HG02884 (cell line): ENCODE measurements around the gene HOXD11.
A peak's percentile ranks its signal among the peaks of the same experiment; 100 is the strongest.

Experiments used
- ATAC-seq: cut with Tn5 transposase; IDR thresholded peaks from one replicate; pipeline ENCODE4 v1.9.1; 2021; ENCODE audit warnings: mild to moderate bottlenecking, moderate library complexity; ENCODE audit not compliant: unreplicated experiment

HOXD11 gene

DNA sequence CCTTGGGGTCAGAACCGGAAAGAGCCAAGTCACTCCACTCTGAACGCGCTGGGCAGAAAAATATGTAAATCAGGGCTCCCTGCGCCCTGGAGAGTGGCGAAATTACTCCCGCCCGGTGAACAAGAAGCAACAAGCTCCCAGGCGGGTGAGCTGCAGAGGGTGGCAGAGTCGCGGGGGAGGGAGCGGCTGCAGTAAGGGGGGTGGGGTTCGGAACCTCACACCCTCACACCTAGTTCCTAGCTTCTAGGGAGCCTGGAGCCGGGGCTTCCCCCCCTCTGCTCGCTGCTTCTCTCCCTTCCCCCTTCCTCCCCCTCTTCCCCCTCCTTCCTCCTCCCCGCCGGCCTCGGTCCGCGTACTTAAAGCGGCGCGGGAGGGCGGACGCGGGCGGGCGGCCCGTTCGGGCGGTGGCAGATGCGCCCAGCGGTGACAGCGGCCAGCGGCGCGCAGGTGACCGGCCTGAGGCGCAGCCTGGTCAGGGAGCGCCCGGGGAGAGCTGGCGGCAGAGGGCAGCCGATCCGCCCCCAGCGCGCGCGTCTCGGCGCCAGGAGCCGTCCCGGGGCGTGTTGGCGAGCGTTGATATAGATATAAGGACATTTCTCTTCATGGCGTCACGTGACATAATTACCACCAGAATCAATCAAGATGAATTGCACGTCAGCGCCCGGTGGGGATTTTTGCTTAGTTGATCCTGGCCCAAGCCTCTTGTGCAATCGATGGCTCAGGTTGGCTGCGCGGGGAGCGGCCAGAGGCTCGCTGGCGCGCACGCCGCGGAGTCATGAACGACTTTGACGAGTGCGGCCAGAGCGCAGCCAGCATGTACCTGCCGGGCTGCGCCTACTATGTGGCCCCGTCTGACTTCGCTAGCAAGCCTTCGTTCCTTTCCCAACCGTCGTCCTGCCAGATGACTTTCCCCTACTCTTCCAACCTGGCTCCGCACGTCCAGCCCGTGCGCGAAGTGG, at the start of gene HOXD11:
Gene HOXD11, plus strand, starts transcription at position 700 of the 959 bp plus-strand sequence. Its CDS starts 76 bp downstream, at position 776.
- no peak for ATAC-seq

DNA sequence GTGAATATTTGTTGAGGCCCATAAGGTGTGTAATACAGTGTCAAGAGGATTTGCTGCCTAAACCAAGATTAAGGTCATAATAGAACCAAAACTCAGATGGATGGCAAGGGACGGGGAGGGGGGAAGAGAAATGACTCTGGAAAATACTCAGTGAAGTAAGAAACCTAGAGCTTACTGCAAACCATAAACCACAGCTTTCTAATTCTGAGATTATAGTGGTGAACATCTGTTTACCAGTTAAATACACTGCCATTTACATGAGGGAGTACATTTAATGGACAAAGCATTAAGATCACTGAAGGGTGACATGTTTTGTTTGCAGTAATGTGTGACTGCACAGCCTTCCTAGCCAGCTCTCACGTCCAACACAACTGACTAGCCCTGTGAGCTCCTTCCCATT, 43.1 kb upstream of the HOXD11 start:
- peak; percentile 88 for ATAC-seq

DNA sequence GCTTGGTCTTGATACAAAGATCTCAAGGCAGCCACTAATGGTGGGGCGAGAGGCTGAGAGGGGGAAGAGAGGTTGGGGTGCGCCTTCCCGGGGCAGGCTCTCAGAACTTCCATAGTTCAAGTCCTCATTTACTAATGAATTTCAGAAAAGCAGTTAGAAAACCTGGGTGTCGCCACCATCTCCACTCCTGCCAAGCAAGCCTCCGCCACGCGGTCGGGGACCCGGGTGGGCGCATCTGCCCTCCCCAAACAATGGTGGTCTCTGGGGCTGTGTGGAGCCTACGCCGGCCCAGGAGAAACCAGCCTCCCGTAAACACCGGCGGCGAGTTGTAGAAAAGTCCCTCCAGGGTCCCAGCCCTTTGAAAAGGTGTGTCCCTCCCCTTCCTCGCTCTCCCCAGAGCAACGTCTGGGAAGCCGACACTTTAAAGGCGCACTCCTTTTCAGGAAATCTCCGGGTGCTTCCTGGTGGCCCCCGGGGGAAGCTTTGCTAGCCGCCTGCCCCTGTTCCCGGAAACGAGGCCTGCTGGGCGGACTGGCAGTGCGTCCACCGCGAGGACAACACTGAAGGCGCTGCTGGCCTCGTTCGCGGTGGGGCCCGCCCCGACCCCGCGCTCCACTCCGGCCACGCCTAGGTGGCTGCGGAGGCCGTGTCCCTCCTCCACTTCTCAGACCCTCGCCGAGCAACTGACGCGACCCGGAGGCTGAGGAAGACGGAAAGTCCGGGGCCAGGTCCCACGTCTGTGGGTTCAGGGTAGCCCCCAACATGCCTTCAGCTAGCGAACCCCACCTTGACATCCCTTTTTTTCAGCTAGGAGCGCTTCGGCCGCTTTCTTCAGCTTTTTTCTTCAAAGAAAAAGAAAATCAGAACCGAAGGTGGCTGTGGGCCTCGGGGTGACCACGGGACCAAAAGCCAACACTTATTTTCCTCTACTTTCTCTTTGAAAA, 40.2 kb upstream of the HOXD11 start:
- ATAC-seq, result no peak

DNA sequence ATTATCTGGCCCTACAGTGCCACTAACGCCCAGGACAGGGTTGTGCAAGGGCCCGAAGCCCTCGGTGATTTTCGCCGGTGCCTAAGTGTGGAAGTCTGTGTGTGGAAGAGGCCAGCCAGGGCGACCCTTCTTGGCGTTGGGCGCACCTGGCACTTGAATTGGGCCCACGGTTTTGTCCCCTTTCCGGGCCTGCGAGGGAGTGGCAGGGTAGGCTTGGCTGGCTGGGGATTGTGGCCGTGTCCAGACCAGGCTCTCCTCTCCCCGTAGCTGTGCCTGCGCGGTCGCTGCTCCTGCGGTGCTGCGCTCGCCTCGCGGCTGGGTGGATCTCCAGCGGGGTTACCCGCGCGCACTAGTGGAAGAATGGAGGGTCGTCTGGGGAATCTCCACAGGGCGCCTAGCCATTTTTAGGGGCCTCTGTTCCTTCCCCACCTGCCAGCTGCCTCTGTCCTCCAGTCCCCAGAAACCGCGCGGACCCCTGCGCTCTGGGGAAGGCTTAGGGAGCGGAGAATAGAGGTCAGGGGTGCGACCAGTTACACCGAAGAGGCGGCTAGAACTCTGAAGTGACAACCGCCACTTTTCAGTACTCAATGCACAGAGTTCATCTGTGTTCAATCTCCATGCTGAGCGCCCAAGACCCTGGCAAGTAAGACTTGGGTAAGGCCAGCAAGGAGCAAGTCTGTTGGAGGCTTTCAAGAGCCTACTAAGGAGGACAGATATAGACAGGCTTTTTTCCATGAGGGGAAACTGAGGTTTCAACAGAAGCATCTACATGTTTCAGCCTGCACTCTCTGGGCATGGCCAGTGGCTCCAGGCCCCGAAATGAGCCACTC, 39.3 kb upstream of the HOXD11 start:
- ATAC-seq, result no peak

DNA sequence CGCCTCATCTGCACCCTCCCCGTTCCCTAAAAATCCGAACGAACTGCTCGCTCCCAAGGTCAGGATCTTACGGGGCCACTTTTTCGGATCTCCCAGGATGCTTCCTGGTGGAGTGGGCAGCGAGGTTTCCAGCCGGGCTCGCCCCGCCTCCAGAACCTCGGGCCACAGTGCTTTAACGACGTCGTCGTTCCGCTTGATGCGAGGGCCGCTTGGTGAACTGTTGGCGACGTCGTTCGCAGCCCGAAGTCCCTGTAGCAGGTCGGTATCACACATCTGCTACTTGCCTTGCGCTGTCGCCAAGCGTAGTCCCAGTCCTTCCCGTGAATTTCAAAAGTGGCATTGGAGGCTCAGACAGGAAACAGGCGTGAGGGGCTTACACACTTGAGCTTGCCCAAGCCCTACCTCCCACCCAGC, 38.7 kb upstream of the HOXD11 start:
- no peak for ATAC-seq

DNA sequence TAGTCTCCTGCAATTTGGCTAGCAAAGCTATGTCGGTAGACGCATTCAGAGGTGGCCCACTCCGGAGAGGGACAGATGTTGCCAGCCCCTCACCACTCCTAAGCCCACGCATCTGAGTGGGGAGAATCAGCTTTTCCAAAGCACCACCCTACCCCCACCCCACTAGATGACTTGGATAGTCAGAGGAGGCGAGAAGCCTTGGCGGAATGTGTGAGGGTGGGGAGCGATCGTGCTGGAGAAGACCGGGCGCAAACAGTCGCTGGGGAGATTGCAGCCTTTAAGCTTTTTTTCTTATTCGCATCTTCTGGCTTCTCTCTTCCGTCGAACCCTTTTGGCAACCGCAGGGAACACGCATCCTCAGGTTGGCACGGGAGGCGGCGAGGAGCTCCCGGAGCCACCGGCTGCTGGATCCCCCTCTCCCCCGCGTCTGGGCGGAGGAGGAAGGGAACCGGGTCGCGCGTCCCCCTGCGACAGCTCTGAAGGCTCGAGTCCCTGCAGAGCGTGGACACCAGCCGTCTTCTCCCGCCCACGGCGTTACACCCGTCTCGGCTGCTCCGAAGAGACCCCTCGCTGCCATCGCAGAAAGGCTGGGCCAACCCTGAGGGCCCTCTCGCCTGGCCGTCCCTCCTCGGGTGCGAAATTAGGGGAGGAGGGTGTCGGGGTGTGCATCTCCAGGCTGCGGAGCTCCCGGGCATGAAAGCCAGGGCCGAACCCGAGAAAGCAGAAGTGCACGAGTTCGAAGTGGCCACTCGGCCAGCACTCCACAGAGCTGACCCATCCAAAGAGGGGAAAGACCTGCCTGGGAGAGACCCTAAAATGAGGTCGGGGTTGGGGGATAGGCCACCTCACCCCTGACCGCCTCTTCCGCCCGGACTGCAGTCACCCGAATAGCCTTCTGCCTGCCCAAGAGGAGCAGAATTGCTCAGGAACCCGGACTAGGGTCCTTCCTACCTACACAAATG, 35.5 kb upstream of the HOXD11 start:
- ATAC-seq, result no peak

DNA sequence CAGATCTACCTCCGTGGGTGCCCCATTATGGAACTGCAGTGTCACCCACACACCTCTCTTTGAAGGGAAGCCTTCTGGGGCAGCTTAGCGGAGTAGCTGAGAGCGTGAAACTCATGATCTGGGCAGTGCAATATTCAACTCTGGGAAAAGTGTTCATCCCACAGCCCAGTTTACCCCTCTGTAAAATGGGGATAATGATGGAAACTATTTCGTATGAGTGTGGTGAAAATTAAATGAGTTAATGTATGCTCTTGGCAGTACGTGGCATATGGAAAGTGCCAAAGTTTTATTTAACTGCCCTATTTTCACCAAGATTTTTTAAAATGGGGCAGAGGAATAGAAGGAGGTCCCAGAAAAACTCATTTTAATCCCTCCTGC, 34.8 kb upstream of the HOXD11 start:
- ATAC-seq, result no peak

DNA sequence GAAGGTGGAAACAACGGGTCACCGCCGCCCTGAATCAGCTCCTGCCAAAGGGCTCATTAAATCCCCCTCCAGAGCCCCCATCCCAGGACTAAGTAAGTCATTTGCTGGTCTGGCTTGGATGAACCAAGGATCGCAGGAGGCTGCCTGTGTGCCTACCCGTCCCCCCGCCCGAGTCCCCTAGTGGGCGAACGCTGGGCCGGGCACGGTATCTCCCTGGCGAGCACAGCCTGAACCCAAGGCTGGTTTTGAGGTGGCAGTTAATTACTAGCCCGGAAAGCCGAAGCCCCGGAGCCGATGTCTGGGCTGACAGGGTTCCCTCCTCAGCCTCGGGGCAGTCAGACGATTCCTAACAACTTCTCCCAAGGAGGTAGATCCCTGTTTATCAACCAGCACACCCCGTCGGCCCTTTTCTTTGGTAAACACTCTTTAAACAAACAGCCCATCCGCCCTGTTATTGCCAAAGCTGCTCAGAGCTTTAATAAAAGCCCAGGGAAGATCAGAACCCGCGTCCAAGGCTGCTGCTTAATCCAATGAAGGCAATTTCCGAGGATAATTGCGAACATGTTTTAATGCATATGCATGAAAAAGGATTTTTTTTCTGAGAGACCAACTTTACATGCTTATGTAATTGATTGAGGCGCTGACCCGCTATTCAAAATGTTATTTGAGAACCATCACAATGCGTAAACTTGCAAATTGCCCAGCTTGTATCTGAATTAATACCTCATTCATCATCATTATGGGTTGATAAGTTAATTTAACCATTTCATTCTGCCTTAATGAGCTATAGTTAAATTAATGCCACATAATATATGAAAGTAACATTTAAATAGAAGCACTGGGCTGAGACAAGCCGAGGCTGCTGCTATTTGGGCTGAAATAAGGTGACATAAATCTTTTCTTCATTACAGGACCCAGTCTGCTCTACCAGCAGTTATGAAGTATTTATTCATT, 33.9 kb upstream of the HOXD11 start:
- no peak for ATAC-seq

DNA sequence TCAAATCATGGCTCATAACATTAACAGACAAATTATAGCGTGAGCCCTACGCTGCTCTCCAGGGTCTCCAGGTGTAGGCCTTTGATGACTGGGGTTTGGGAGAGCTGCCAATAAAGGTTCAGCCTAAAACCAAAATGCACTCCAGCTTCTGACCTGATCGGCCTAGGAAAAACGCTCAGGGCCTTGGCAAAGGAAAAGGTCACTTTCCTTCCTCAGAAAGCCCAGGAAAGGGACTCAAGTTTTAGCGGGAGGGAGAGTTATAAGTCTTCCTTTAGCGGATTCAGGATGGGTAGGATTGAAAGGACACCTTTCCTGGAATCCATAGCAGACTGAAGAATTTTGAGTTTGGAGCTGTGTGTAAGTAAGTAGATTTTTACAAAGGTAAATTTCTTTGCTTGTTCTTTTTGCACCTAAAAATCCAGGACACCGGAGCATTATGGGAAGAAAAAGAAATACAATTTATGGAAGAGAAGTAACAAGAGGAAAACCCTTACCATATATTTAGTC, 32.1 kb upstream of the HOXD11 start:
- ATAC-seq, result no peak

DNA sequence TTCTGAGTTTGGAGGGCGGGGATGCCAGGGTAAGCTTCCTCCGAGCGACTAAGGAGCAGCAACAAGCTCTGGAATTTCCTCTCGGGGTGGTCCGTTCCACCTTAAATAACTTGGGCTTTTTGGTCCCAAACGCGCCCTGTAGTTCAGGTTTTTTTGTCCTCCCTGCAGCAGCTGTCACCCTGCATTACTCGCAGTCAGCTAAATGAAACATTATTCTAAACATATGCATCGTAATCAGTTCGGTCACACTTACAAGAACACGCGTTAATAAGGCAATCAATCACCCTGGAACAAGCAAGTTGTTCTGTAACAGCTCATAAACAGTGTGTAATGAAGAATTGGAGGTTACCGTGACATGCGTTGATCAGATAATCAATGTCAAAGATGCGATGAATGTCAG, 31.6 kb upstream of the HOXD11 start:
- ATAC-seq, result no peak

DNA sequence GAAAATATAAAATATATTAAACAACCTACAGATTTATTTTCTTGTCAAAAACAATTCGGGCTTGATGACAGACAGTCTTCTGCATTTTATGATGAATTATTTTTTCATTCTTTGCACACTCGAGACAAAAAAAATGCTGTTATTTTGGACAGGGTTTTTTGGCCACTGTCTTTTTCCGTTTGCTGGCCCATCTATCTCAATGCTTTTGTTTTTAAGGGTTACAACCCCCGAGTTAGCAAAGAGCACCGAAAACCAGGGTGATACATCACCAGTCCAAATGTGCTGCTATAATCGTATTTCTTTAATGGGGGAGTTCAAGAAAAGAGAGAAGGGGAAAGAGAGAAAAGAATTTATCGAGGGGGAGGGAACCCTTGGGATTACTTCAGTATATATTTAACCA, 31.0 kb upstream of the HOXD11 start:
- ATAC-seq, result no peak

DNA sequence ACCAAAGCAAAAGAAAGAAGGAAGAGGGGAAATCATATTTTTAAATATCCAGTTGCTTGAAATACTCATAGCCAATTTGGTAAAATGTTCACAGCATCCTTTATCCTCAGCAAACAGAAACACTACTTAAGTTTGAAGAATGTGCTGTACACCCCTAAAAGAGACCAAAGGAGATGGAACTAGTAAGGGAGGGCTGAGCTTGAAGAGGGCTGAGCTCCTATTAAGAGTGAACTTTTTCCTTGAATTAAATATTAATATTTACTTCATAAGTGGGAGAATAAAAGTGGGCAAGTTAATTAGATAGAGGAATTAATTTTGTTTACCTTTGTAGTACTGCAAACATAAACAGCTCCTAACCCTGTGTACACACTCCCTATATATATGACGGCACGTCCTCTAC, 30.3 kb upstream of the HOXD11 start:
- no peak for ATAC-seq

DNA sequence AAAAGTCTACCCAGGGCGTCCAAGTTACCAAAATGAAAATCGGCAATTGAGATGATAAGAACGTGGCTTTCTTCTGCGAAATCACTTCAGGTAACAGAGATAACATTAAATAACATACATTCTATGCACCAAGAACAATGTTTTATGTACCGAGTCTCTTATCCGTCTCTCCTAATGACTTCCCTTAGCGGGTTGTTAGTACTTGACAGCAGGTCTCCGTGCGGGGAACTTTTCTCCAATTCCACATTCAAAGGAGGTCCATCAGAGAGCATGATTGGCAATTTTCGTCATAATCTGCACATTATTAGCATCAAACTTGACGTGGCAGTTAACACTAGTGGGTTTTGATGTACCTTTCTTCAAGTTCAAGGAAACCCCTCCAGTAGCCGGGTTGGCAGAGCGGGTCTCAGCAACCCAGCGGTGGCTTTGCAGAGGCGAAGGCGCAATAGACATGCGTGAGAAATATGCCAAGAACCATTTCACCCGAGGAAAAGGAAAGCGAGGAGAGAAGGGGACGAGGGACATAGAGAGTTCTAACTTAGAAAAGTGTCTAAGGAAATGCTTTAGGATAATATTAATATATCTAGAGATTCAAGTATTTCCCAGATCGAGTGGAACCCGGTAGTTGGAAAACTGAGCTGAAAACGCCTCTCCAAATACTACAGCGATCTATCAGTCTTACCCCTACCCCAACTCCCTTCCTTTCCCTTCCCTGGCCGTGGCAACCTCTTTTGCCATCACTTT, 28.4 kb upstream of the HOXD11 start:
- no peak for ATAC-seq

DNA sequence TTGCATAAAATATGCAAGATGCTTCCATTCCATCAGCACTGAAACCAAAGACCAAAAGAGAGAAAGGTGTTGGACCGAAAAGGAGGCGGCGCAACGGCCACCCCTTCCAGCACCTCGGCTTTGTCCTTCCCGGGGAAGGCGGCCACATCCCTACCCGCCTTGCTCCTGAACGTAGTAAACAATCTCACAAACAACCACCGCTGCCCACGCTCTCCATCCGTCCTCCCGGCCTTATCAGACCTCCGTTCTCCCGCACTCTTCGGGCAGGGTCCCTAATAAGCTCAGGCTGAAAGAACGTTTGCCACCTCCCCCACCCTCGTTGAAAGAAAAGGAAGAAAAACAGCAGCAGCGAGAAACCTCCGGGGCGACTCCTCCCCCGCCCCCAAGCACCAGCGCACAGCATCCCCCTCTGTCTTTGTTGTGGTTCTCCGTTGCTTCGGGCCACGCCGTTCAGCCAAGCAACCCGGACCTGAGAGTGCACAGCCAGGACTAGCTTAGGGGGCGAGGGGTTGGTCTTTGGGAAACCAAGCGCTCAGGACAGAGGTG, 27.7 kb upstream of the HOXD11 start:
- ATAC-seq, result no peak

DNA sequence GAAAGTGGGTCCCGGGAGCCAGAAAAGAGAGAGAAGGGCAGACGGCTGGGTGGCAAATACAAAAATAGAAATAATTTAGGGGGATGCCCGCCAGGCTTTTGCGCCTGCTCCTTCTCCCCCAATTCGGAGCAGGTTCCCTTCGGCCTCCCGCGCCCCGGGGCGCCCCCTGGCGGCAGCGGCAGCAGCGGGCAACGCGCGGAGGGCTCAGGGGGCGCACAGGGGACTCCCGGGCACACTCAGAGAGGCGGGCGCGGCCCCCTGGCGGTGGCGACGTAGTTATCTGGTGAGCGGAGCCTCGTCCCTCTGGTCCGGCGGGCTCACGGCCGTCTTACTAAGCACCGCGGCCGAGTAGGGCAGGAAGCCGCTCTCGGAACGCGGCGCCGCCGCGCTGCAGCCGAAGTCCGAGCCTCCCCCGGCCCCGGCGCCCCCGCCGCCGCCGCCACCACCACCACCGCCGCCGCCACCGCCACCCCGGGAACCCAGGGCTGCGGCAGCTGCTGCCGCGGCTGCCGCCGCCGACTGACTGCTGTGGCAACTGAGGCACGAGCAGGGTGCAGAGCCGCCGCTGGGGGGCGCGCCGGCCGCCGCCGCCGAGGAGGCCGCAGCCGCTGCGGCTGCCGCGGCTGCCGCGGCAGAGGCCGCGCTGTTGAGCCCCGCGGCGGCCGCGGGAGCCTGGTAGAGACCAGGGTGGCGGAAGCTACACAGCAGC, 27.1 kb upstream of the HOXD11 start:
- ATAC-seq, result no peak

DNA sequence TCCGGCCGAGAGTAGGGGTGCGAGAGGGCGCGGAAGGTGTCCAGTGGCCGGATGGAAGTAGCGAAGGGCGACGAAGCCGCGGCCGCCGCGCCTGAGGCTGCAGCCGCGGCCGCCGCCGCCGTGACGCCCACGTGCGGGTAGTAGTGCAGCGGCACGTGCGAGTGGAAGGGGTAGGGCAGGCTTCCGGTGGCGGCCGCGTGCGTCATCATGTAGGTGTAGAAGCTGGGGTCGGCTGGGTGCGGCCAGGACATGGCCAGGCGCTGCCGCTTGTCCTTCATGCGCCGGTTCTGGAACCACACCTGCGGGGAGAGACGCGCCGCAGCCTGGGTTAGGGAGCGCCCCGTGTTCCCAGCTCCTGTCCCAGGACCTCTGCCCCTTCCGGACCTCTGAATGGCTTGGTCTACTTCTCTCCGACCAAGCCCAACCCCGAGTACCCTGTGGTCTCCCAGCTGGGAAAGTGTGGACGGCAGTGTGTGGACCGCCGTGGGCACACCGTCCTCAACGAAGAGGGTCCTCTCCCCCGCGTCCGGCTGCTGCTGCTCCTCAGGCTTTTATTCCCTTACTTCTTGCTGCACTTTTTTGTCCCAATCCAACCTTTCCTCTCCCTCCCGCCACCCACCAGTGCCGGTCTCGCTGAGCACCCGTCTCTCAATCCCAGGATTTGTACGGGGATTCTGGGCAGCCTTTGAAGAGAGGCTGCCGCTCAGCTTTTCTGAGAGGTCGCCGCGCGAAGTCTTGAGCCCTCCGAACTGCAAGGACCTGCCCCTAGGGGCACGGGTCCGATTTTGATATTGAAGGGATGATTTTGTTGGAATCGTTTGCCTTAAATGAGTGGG, 26.3 kb upstream of the HOXD11 start:
- ATAC-seq, result no peak
